ENCODE results near the gene WNK1. TPM values are rescaled to one million over a fixed set of nuclear protein-coding genes. Genes with fewer than 3 reads are reported as not detected.
A peak's percentile ranks its signal among the peaks of the same experiment; 100 is the strongest.
"Not testable (repeated sequence)": the region's sequence is repeated elsewhere in the genome, so short reads cannot be mapped to it uniquely, and the experiment has no call there.

The WNK1 gene
- total RNA-seq, 1 donor from 2014 or later = 48.5 TPM

DNA sequence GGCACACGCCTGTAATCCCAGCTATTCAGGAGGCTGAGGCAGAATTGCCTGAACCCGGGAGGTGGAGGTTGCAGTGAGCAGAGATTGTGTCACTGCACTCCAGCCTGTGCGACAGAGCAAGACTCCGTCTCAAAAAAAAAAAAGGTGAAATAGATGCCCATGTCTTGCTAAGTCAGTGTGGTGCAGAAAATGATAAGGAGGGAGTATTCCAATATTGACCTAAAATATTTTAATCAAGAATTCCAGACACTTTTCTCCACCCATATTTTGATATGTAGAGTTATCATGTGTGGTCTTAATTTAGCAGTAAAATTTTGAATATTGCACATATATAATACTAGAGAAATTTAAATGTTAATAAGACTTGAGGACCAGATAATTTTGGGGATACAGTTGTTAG lies 57.7 kb downstream of the WNK1 start:
- FAIRE-seq (no peak), DNase-seq (ENCODE audit: low spot score in 2 of 2) (no peak)

DNA sequence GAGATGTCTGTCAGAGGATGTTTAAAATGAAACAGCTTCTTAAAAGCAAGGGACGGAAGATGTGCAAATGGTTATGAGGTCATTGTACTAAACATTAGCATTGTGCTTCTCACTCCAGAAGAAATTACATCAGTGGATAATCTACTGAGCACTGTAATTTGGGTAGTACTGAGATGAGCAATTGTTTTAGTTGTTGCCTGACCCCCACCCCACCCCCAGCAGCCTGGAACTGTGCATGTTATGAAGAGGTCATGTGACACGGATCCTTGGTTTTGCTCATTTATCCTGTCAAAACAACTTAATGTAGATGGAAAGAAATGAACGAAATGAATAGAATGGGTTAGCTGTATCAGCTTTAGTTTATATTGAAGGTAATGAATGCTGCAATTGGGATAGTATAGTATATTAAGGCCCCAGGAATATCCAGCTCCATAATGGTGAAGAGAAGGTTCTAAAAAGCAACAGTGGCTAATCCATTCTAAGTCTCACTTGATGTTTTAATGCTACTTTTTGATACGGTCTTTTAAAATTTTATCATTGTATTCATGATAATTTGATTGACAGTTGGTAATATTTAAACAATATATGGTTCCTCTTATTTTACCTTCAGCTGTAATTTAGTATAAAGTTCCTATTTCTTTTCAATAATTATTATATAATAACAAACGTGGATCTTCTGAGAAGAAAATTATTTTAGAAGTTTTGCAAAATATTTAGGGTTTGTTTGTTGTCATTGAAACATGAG lies 58.5 kb downstream of the WNK1 start:
- DNase-seq (ENCODE audit: low spot score in 2 of 2) (no peak), FAIRE-seq (peak; percentile 52)

DNA sequence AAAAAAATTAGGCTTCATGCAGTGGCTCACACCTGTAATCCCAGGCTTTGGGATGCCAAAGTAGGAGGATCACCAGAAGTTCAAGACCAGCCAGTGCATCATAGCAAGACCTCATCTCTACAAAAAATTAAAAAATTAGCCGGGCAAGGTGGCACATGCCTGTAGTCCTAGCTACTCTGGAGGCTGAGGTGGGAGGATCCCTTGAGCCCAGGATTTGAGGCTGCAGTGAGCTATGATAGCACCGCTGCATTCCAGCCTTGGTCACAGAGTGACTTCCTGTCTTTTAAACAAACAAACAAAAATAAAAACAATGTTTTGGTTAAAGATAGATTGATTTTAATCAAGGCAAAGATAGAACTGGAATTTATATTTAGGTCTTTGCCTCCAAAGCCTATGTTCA lies 60.6 kb downstream of the WNK1 start:
- DNase-seq (ENCODE audit: low spot score in 2 of 2) (no peak), FAIRE-seq (no peak)

DNA sequence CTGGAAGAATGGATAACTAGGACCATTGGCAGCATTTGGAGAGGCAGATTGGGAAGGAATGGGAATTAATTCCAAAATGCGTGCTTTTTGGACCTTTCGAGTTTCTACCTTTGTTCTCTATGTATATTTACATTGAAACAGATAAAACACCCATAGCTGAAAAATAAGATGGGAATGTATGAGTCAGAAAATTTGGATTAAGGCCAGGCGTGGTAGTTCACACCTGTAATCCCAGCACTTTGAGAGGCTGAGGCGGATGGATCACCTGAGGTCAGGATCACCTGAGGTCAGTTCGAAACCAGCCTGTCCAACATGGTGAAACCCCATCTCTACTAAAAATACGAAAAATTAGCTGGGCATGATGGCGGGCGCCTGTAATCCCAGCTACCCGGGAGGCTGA lies 65.1 kb downstream of the WNK1 start:
- FAIRE-seq; DNase-seq (ENCODE audit: low spot score in 2 of 2): not testable (repeated sequence)

DNA sequence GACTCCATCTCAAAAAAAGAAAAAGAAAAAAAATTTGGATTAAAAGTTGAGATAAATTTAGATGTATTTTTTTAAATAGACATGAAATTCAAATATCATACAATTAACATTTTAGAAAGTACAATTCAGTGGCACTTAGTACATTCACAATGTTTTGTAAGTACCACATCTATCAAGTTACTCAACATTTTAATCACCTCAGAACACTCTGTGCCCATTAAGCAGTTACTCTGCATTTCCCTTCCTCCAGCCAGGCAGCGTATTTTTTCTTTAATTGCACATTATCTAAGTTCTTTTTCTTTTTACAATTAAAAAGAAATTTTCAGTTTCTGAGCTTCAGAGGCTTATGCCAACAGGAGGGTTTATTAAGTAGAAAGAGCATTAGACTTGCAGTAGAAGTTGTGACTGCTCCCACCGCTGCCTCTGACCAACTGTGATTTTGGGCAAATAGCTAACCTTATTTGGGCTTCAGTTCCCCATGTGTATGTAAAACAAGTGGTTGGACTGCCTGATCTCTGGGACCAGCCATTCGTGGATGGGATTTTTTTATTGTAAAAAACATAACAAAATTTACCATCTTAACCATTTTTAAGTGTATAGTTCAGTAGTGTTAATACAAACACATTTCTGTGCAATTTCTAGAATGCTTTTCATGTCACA lies 65.7 kb downstream of the WNK1 start:
- FAIRE-seq (no peak), DNase-seq (ENCODE audit: low spot score in 2 of 2) (no peak)

DNA sequence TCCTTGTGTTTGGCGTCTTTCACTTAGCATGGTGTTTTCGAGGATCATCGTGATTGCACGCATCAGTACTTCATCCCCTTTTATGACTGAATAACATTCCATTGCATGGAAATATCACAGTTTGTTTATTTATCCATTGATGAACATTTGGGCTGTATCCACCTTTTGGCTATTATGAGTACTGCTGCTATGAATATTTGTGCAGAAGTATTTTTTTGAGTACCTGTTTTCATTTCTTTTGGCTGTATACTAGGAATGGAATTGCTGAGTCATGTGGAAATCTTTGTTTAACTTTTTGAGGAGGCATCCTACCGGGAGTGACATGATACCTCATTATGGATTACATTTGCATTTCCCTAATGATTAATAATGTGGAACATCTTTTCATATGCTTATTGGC lies 66.4 kb downstream of the WNK1 start:
- no peak for FAIRE-seq
- DNase-seq (ENCODE audit: low spot score in 2 of 2) = no peak

DNA sequence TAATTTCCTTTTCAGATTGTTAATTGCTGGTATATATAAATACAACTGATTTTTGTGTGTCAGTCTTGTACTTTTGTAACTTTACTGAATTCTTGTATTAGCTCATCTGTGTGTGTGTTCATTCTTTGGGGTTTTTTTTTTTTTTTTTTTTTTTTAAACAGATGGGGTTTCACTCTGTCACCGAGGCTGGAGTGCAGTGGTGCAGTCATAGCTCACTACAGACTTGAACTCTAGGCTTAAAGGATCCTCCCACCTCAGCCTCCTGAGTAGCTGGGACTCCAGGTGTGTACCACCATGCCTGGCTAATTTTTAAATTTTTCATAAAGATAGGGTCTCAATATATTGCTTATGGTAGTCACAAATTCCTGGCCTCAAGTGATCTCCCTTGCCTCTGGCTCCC lies 68.0 kb downstream of the WNK1 start:
- no peak for DNase-seq (ENCODE audit: low spot score in 2 of 2)
- no peak for FAIRE-seq

DNA sequence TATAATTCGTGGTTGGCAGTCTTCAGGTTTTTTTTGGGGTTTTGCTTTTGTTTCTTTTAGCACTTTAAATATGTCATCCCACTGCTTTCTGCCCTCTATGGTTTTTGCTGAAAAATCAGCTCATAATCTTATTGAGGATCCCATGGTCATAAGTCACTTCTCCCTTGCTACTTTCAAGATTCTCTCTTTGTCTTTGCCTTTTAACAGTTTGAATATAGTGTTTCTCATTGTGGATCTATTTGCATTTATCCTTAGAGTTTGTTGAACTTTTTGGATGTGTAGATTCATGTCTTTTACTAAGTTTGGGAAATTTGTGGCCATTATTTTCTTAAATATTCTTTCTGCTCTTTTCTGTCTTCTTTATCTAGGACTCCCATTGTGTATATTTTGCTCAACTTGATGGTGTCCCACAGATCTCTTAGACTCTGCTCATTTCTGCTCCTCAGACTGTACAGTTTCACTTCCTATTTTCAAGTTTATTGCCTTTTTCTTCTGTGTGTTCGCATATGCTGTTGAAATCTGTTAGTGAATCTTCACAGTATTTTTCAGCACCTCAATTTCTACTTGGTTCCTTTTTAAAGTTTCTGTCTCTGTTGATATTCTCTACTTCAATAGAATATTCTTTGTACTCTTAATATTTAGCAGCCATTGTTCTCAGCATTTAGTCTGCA lies 70.8 kb downstream of the WNK1 start:
- FAIRE-seq = no peak
- no peak for DNase-seq (ENCODE audit: low spot score in 2 of 2)

DNA sequence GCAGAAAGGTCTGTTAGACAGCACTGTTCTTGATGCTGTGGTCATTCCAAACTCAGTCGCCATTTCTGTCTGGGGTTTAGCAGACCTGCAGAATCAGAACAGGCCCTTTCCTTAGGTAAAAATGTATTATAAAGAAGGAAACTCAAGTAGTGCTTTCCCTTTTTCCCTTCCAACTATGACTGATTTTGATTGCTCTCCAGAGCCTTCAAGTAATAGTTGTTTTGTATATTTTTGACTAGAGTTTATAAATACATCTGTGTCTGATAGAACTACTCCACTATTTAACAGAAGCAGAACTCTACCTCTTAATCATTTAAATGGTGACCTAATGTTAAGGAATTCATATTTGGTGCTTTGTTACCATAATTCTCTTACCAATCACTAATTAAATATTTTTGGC lies 74.0 kb downstream of the WNK1 start:
- DNase-seq (ENCODE audit: low spot score in 2 of 2) (no peak), FAIRE-seq (no peak)

DNA sequence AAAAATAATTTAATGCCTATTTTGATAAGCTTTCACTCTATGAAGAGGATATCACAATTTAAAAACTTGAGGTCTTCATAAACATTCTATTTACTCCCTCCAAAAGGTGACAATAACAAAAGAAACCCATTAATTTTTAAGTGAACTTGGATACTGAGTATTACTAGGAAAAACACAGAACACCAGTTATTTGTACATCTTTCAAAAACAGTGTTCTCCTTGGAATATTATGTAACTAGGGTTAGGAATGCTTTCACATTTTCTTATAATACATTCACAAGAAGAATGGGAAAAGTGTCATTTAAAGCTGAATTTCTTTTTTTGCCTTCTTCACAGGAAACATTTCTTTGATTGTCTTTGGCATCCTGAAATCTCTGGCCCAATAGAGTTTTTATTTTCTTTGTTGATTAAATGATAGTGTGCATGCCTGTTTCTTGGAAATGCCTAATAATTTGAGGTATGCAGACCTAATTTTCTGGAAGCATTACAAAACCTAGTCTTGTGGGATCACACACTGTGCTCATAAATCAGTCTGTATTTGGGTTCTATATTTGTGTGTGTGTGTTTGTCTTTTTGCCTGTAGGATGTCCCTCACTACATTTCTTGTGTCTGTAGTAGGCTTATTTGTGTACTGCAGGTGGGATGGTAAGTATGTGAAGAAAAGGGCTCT lies 76.5 kb downstream of the WNK1 start:
- DNase-seq (ENCODE audit: low spot score in 2 of 2) (no peak), FAIRE-seq (no peak)

DNA sequence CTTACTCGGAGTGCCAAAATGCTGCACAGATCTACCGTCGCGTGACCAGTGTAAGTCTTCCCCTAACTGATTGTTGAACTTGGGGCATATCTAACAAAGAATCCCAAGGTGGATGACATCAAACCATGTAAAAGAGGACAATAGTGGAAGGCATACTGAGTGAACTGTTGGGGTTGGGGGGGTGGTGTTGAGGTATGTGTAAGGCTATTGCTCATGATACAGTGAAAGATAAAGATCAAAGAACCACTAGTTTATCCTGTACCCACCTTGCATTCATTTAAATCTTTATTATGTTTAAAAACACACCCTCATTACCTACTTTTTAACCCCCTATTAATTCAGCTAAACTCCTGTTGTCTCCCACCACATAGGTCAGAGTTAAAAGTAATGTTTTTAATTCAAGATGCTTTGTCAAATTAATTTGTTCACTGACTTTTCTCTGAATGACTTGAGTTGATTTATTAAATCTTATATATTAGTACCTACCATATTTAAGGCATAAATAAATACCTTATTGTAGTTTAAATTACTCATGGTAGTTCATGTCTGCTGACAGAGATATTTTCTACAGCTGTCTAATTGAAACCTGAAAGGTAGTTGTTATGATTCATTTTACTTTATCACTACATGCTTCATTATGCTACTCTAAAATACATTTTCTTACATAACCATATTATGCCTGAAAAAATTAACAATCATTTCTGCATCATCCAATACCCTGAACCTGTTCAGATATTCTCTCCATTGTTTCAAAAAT lies 77.9 kb downstream of the WNK1 start:
- DNase-seq (ENCODE audit: low spot score in 2 of 2) (no peak), FAIRE-seq (no peak)

DNA sequence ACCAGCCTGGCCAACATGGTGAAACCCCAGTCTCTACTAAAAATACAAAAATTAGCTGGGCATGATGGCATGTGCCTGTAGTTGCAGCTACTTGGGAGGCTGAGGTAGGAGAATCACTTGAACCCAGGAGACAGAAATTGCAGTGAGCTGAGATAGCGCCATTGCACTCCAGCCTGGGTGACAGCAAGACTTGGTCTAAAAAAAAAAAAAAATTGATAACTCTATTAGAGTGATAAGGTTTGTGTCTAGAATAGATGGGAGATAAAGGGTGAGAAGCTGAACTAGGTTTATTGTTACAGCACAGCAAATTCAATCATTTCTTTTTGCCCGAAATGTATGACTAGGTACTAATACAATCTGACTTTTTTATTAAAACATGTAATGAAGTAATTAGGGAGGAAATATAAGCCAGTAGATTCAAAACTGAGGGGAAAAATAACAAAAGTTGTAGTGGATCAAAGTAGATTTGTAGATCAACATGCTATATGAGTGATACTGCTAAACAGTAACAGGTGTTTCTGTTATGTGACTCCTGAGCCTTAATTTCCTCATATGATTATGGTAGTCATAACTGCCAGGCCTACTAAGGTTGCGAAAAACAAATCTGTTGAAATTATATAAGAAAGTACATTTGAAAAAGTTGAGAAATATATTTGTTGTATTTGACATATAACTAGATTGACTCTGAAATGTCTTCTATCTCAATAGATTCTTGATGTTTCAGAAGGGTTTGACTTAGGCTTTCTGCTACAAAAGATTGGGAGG lies 83.6 kb downstream of the WNK1 start:
- FAIRE-seq (no peak), DNase-seq (ENCODE audit: low spot score in 2 of 2) (no peak)

DNA sequence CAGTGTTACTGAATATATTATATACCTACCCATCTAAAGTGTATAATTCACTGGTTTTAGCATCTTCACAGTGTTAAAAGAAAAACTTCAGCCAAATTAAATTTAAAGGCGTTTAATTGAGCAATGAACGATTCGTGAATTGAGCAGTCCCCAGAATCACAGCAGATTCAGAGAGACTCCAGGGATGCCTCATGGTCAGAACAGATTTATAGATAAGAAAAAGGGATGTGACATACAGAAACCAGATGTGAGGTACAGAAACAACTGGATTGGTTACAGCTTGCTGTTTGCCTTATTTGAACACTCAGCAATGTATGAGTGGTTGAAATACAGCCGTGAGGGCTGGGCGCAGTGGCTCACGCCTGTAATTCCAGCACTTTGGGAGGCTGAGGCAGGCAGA lies 84.6 kb downstream of the WNK1 start:
- FAIRE-seq = no peak
- no peak for DNase-seq (ENCODE audit: low spot score in 2 of 2)

DNA sequence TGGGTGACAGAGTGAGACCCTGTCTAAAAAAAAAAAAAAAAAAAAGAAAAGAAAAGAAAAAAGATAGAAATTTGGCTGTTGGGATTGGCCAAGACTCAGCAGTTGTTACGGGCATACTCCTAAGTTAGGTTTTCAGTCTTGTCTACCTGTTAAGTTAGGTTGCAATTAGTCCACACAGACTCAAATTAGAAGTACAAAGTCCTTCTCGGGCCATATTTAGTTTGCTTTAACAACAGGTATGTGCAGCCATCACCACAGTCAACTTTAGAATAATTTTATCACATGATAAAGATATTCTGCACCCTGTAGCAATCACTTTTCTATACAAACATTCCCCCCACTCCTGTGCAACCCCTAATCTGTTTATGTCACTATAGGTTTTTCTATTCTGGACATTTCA lies 85.2 kb downstream of the WNK1 start:
- no peak for DNase-seq (ENCODE audit: low spot score in 2 of 2)

DNA sequence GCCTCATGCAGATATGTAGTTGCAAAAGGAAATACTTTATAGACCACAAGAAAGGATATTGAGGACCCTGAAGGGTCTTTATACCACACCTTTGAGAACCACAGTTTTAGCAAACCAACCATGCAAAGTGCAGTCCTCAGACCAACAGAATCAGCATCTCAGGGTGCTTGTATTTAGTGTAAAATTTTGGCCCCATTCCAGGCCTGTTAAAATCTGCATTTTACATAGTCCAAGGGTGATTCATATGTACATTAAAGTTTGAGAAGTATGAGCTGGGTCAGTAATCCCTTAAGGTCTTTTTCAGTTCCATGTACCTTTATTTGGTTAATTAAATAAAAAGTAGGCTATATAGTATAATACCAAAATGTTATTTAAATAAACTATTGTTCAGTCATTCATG lies 91.2 kb downstream of the WNK1 start:
- DNase-seq (ENCODE audit: low spot score in 2 of 2) = no peak
- no peak for FAIRE-seq

More for the DNA sequence above, 85.2 kb downstream of the WNK1 start:
- no peak for FAIRE-seq

DNA sequence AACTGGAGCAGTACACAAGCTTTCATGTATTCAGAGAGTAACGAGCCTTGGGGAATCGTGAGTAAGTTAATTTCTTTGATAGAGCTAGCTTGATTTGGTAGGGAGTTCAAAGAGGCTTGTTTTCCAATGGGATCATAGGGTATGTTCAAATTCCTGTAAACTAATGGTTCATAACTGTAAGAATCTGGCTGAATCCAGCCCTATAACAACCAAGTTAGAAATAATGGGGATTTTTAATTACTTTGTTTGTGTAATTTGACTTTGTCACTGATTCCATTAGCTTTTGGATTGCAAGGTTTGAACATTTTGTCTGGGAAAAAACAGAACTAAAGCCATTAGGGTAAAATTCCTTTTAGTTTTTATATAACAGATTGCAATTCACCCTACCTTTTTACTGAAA lies 94.0 kb downstream of the WNK1 start:
- no peak for DNase-seq (ENCODE audit: low spot score in 2 of 2)
- FAIRE-seq = no peak

DNA sequence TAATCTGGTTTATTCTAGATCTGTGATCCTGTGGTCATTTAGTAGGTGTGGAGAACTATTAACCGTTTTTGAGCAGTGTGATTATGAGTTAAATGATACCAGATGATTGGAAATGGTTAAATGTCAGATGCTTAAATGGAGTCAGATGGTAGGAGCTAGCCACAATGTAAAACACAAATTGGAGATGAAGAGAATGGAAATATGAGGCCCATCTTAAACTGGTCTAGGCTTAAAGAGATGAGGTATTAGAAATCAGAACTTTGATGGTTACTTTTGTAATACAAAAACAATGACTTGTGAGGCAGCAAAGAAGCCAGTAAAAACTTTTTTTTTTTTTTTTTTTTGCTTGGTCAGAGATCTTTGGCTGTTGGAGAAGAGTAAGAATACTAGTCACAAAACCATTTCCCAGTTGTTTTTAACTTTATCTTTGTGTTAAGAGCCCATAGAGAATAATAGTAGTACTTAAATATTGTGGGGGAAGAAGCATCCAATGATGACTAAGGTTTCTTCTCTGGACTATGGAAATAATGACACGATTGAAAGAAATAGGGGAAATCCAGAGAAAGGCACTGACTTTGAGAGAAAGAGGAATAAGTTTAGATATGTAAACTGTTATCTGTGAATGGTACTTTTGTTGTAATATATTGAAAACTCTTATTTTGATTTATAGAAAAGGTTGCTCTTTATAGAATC lies 95.9 kb downstream of the WNK1 start:
- DNase-seq (ENCODE audit: low spot score in 2 of 2) (no peak), FAIRE-seq (no peak)

DNA sequence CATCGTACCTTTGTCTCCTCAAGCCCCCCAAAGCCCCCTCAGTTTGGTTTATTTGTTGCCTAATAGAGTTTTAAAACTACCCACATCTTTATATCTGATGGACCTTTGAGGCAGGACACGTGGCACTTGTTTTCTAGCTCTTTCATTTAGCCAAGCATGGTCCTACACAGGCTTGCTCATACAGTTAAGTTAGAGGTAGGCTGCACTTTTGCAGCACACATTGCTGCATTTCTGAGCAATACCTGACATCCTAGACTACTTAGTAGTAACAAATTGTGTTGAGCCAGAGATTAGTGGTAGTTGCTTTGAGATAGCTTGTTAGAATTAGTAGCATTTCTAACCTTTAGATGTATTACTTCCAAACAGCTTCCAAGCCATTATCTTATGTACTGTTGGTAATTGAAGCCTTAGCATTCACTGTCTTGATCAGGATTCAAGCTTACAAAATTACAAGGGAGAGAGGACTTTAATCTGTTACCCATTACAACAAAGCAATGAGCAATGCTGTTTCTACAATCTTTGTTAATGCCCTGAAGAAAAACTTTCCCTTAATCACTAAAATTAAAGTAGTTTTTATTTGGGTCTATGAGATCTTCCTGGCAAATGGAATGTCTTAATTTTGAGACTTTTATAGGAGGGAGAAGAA lies 96.6 kb downstream of the WNK1 start:
- FAIRE-seq = no peak
- DNase-seq (ENCODE audit: low spot score in 2 of 2) = no peak
